Parathyroid adenoma (tissue), 2 donors: ENCODE results near the gene TP53INP2.
"Not testable (repeated sequence)": the region's sequence is repeated elsewhere in the genome, so short reads cannot be mapped to it uniquely, and the experiment has no call there.

Experiments used
- H2AFZ ChIP-seq: fragments of 300-600 bp; sonication (generic); one replicate; pipeline ENCODE4 v1.7.0; 2017; ENCODE audit warnings: antibody characterized with exemption, mild to moderate bottlenecking
- H3K27ac ChIP-seq: fragments of 300-600 bp; sonication (generic); one replicate; pipeline ENCODE4 v1.7.0; 2017
- H3K27me3 ChIP-seq: fragments of 300-600 bp; sonication (generic); one replicate; pipeline ENCODE4 v1.7.0; 2017; ENCODE audit warnings: low read length; ENCODE audit not compliant: control insufficient read depth, insufficient read depth
- H3K36me3 ChIP-seq: fragments of 300-600 bp; sonication (generic); one replicate; pipeline ENCODE4 v1.7.0; 2017; ENCODE audit warnings: low read length; ENCODE audit not compliant: control insufficient read depth, insufficient read depth
- H3K4me1 ChIP-seq: fragments of 300-600 bp; sonication (generic); one replicate; pipeline ENCODE4 v1.7.0; 2017; ENCODE audit warnings: control low read depth
- H3K4me2 ChIP-seq: fragments of 300-600 bp; sonication (generic); one replicate; pipeline ENCODE4 v1.7.0; 2017; ENCODE audit warnings: low read length
- H3K4me3 ChIP-seq: fragments of 300-600 bp; sonication (generic); one replicate; pipeline ENCODE4 v1.7.0; 2017; ENCODE audit warnings: low read depth, low read length
- H3K79me2 ChIP-seq: fragments of 300-600 bp; sonication (generic); one replicate; pipeline ENCODE4 v1.7.0; 2017; ENCODE audit warnings: control low read depth
- H3K9ac ChIP-seq: fragments of 300-600 bp; sonication (generic); one replicate; pipeline ENCODE4 v1.7.0; 2017; ENCODE audit warnings: mild to moderate bottlenecking
- H3K9me3 ChIP-seq: fragments of 300-600 bp; sonication (generic); one replicate; pipeline ENCODE4 v1.7.0; 2017; ENCODE audit warnings: low read length; ENCODE audit not compliant: control insufficient read depth
- TF ChIP-seq, protein P1 (sequence below): fragments of 300-600 bp; sonication (generic); IDR thresholded peaks from one replicate; pipeline ENCODE4 v1.7.0; 2017; ENCODE audit warnings: antibody characterized with exemption, mild to moderate bottlenecking
- donor health status: primary hyperparathyroidism.

The TP53INP2 gene

DNA sequence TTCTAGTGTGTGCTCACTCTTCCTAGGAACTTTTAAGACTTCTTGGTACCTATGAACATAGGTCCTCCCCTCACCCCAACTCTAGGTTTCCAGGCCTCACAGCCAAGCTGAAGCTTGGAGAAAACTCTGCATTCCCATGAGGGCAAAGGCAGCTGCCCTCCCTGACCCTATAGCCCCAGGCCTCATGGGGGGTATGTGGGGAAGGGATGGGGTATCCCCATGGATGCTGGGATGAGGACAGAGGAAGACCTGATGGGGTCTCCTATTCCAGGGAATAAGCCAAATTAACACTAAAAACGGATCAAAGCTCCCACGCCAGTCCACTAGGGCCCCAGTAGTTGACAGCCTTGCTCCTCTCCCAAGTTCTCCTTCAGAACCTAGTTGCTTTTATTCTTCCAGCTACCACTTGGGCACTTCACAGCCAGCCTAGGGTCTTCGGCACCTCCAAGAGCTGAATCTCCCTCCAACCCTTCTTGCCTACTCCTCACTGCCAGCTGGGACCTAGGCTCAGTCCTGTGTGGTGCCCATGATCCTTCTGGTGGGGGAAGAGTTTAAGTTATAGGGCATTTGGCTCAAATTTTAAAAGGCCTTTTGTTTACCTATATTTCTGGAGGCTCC, 7.8 kb downstream of the TP53INP2 start:
- H3K9ac ChIP-seq = no peak overlapping the region
- H3K27me3 ChIP-seq = no peaks in the 10 kb centered on the region
- H3K79me2 ChIP-seq = no peaks in the 10 kb centered on the region
- TF ChIP-seq, protein P1, sequence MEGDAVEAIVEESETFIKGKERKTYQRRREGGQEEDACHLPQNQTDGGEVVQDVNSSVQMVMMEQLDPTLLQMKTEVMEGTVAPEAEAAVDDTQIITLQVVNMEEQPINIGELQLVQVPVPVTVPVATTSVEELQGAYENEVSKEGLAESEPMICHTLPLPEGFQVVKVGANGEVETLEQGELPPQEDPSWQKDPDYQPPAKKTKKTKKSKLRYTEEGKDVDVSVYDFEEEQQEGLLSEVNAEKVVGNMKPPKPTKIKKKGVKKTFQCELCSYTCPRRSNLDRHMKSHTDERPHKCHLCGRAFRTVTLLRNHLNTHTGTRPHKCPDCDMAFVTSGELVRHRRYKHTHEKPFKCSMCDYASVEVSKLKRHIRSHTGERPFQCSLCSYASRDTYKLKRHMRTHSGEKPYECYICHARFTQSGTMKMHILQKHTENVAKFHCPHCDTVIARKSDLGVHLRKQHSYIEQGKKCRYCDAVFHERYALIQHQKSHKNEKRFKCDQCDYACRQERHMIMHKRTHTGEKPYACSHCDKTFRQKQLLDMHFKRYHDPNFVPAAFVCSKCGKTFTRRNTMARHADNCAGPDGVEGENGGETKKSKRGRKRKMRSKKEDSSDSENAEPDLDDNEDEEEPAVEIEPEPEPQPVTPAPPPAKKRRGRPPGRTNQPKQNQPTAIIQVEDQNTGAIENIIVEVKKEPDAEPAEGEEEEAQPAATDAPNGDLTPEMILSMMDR = no peak
- H3K4me1 ChIP-seq = peaks cover 4% of the 10 kb centered on the region
- H3K4me3 ChIP-seq = no peak overlapping the region
- no peaks in the 10 kb centered on the region for H3K36me3 ChIP-seq
- H3K4me2 ChIP-seq = no peak overlapping the region
- H3K9me3 ChIP-seq = no peaks in the 10 kb centered on the region
- H2AFZ ChIP-seq = no peak overlapping the region
- no peak overlapping the region for H3K27ac ChIP-seq

DNA sequence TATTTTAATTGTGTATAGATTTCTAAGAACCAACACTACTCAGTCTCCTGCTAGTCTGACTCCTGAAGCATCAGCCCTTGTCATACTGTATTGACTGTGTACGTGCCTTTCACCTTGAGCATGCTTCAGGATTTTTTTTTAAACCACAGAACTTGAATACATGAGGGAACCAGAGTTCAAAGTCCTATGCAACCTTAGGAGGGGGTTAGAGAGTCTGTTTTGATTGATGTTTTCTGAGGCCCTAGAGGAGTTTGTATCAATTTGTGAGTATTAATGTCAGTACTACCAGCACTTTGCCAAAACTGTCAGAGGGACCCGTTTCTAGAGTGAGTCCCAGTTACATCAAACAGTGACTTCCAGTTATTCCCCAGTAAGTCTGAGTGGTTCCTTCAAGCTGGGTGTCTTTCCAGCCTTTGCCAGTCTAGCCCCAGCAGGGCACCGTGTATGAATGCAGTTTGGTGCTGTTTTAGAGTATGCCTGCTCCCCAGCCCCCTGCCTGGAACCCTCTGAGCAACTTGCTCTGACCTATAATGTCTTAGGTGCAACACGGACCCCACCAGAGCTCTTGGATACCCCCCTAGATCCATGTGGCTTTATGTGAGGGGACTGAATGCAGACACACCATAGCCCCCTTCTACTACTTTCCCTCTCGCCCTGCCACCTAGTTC, 8.5 kb downstream of the TP53INP2 start:
- H2AFZ ChIP-seq = no peak overlapping the region
- H3K9ac ChIP-seq = no peak overlapping the region
- no peak overlapping the region for H3K27ac ChIP-seq
- no peaks in the 10 kb centered on the region for H3K27me3 ChIP-seq
- H3K4me1 ChIP-seq = peaks cover 4% of the 10 kb centered on the region
- TF ChIP-seq, protein P1 = no peak
- no peaks in the 10 kb centered on the region for H3K36me3 ChIP-seq
- no peak overlapping the region for H3K4me2 ChIP-seq
- no peaks in the 10 kb centered on the region for H3K79me2 ChIP-seq
- no peak overlapping the region for H3K4me3 ChIP-seq
- H3K9me3 ChIP-seq = no peaks in the 10 kb centered on the region

DNA sequence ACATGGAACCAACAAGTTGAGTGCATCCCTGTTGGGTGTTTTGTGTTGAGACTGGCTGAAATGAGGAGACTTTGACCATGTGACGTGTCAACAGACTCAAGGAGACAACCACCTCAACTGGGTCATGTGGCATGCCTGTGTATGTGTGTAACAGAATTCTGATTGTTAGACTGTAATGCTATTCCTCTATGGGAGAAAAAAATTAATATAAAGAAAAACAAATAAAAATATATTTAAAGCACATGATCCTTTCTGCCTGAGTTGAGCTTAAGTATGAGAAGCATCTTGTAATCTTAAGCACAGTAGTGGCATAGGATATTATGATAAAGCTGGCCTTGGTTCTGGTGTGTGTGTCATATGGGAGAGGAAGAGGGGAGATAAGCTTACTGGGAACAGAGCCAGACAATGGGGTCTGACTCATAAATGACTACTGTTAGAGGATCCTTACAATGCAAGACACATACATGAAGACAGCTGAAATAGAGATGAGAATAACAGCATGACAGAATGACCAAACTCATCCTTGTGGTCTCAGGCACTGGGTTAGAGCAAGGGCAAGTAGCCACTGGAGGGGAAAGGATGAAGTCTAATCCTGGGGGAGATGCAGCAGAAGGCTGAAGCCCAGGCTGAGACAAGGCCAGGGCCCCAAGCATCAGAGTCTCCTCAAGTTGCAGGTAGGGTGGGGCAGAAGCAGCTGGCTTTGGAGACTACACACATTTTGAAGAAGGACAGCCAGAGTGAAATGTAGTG, 9.2 kb downstream of the TP53INP2 start:
- Histone ChIP-seq H3K79me2 (no peaks in the 10 kb centered on the region), H3K4me1 (peaks cover 4% of the 10 kb centered on the region), H3K9ac (no peak overlapping the region), H3K36me3 (no peaks in the 10 kb centered on the region), H2AFZ (no peak overlapping the region), H3K27ac (no peak overlapping the region), H3K4me3 (no peak overlapping the region), H3K27me3 (no peaks in the 10 kb centered on the region), H3K4me2 (no peak overlapping the region), H3K9me3 (no peaks in the 10 kb centered on the region)
- TF ChIP-seq, protein P1 = no peak

DNA sequence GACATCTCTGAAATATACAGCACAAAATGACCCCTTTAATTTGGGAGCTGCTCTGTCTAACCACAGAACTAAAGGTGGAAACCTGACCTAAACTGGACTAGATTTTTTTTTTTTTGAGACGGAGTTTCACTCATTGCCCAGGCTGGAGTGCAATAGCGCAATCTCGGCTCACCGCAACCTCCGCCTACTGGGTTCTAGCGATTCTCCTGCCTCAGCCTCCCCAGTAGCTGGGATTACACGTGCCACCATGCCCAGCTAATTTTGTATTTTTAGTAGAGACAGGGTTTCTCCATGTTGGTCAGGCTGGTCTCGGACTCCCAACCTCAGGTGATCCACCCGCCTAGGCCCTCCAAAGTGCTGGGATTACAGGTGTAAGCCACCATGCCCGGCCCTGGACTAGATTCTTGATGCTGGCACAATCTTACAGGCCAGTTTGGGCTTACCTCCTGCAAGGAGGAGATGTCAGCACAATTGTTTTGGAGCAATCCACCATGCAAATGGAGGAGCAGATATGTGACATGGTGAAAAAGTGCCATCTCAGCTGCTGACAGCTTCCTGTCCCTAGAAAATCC, 9.9 kb downstream of the TP53INP2 start:
- H2AFZ ChIP-seq, H3K36me3 ChIP-seq, H3K4me1 ChIP-seq, H3K27ac ChIP-seq, H3K79me2 ChIP-seq, H3K27me3 ChIP-seq, H3K4me3 ChIP-seq, H3K4me2 ChIP-seq, H3K9me3 ChIP-seq, H3K9ac ChIP-seq: not testable (repeated sequence)

DNA sequence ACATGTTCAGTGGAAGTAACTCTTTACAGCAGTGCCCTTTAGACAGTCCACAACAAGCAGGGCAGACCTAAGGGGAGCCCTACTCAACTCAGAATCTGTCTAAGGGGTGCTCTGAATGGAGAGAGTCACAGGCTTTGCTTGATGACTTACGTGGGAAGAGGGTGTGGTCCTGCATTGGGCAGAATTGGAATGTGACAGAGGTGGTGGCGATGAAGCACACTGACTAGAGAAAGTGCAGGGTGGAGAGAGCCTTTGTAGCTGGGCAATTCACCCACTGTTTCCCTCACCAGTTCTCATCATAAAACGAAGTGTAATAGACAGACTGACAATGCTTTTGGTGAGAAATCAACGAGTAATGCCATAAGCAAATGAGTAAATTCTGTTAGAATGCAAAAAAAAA, 11.2 kb downstream of the TP53INP2 start:
- Histone ChIP-seq H3K4me1 (peaks cover 3% of the 10 kb centered on the region), H3K9ac (no peak overlapping the region), H3K27ac (no peak overlapping the region), H3K4me3 (no peak overlapping the region), H3K4me2 (no peak overlapping the region), H2AFZ (no peak overlapping the region), H3K79me2 (no peaks in the 10 kb centered on the region), H3K9me3 (no peaks in the 10 kb centered on the region), H3K36me3 (no peaks in the 10 kb centered on the region), H3K27me3 (no peaks in the 10 kb centered on the region)
- TF ChIP-seq, protein P1 = no peak
